Suprapubic skin (tissue), 3 donors: ENCODE data around the gene PFDN4.

Source experiments
- POLR2AphosphoS5 ChIP-seq, 3 donors: sonication (generic); formaldehyde crosslinking; IDR thresholded peaks; one replicate each; pipeline ENCODE4 v1.6.1; 2017; ENCODE audit warnings: antibody characterized with exemption in 3 of 3
- TF ChIP-seq, protein P1 (sequence below), 2 donors: fragments of 200-600 bp in 1 of 2; fragments of 450-650 bp in 1 of 2; sonication (generic) in 1 of 2; IDR thresholded peaks; one replicate each; pipeline ENCODE4 v1.5.1; 2016 to 2019; ENCODE audit warnings: antibody characterized with exemption in 2 of 2, mild to moderate bottlenecking in 1 of 2, moderate library complexity in 1 of 2

DNA sequence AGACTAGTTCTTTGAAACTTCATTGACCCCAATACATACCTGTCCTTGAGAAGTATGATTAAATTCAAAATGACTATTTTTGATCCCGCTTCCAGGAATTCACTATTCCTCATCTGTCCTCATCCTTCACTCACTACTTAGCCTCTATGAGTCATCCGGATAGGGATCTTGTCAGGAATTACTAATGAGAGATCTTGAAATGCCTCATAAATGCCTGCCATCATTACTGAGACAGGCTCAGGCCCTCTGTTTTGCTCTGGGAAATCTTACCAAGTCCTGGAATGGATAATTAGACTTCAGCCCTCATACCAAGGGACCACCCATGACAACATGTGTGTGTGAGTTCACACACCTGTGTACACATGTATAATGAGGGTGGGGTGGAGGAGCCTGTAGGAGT lies 31.3 kb upstream of the PFDN4 start:
- TF ChIP-seq, protein P1, sequence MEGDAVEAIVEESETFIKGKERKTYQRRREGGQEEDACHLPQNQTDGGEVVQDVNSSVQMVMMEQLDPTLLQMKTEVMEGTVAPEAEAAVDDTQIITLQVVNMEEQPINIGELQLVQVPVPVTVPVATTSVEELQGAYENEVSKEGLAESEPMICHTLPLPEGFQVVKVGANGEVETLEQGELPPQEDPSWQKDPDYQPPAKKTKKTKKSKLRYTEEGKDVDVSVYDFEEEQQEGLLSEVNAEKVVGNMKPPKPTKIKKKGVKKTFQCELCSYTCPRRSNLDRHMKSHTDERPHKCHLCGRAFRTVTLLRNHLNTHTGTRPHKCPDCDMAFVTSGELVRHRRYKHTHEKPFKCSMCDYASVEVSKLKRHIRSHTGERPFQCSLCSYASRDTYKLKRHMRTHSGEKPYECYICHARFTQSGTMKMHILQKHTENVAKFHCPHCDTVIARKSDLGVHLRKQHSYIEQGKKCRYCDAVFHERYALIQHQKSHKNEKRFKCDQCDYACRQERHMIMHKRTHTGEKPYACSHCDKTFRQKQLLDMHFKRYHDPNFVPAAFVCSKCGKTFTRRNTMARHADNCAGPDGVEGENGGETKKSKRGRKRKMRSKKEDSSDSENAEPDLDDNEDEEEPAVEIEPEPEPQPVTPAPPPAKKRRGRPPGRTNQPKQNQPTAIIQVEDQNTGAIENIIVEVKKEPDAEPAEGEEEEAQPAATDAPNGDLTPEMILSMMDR (IDR thresholded peaks at IDR 0.05) = no peak
- no peak for TF ChIP-seq POLR2AphosphoS5 (IDR thresholded peaks at IDR 0.05)
